SHP77 treated with DMSO at 0.1 percent for 48 hours (cell line): ENCODE results near the gene ATG12.
"Not testable (repeated sequence)": the region's sequence is repeated elsewhere in the genome, so short reads cannot be mapped to it uniquely, and the experiment has no call there.

Source experiments
- DNase-seq: peaks from one replicate; lab custom pipeline; 2025; lab: John Stamatoyannopoulos, UW

The ATG12 gene

DNA sequence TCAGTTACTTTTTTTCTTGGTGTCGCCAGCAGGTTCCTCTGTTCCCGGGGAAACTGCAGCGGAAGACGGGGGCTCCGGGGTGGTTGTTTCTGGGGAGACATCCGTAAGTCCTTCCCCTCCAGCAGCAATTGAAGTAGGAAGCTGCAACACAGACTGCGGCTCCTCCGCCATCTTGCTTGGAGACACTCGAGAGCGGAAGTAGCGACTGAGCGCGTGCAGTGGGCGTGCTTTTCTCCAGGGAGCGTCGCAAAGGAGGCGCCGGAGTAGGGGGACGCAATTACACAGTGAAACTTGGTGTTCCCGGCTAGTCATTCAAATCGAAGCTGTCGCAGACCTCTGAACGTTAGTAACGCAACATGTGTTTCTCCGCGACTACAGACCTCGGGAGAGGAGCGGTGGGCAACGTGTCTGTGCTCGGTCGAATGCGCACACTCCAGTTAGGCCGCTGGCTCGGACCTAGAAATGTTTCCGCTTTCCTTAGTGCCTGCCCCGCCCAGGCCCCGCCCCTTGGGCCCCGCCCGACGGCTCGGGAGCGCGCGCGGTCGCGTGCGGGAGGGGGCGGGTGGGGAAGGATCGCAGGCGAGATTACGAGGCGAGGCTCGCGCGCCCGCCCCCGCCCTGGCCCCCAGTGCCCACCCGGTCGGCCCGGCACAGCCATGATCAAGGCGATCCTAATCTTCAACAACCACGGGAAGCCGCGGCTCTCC is at the start of gene ATG12, which contains the start of gene AP3S1:
TSS of gene ATG12 (minus strand) at position 184 of the 707 bp plus-strand sequence. CDS start at position 171, 13 bp downstream.
TSS of gene AP3S1 (plus strand) at position 554 of the 707 bp plus-strand sequence. CDS start at position 657, 103 bp downstream.
- peak; percentile 80 for DNase-seq

- no peak for DNase-seq
These were observed 46.7 kb upstream of the ATG12 start for GRCh38 chr5:115888027-115888426.

DNA sequence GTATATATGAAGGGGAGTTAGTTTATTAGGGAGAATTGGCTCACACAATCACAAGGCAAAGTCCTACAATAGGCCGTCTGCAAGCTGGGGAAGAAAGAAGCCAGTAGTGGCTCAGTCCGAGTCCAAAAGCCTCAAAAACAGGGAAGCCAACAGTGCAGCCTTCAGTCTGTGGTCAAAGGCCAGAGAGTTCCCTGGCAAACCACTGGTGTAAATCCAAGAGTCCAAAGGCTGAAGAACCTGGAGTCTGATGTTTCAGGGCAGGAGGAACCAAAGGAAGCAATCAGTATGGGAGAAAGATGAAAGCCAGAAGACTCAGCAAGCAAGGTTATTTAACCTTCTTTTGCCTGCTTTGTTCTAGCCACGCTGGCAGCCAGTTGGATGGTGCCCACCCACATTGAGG is 43.8 kb upstream of the ATG12 start:
- DNase-seq = not testable (repeated sequence)

DNA sequence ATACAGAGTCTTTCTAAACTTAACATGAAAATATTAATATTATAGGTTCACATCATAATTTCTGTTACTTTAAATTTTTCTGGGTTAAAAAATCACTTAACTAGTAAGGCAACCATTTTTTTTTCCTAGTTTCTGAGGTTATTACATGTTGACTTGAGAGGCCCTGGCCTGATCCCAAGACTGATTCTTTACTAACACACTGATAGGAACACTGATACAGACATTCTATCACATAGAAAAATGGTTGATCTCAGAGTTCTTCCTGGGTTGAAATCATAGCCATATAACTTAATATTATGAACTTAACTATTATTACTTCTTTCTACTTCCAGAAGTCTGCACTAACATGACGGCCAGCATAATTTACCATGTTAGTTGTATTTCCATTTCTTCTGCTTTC is 43.3 kb upstream of the ATG12 start:
- no peak for DNase-seq

- not testable (repeated sequence) for DNase-seq
These were observed 41.1 kb upstream of the ATG12 start for GRCh38 chr5:115882434-115882833.

- DNase-seq = not testable (repeated sequence)
These were observed 36.0 kb upstream of the ATG12 start for GRCh38 chr5:115877342-115877741.

- DNase-seq = no peak
These were observed 34.1 kb upstream of the ATG12 start for GRCh38 chr5:115875447-115875846.

- no peak for DNase-seq
These were observed 32.0 kb upstream of the ATG12 start for GRCh38 chr5:115873392-115873791.

DNA sequence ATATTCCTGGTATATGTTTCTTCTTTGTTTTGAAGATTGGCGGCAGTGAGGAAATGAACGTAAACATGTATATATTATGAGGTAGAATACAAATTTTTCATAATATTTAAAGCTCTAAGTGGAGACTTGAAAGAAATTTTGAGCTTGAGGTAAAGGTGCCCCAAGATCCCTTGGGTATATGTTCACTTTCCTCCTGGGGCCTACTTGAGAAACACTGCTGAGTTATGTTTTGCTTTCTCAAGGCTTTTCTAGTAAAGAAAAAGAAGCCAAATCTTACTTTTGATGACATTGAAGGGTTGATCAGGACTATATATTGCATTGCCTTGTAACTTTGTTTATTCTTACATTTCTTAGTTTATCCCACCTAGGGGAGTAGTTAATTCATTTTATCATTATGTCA is 31.1 kb upstream of the ATG12 start:
- DNase-seq = no peak

DNA sequence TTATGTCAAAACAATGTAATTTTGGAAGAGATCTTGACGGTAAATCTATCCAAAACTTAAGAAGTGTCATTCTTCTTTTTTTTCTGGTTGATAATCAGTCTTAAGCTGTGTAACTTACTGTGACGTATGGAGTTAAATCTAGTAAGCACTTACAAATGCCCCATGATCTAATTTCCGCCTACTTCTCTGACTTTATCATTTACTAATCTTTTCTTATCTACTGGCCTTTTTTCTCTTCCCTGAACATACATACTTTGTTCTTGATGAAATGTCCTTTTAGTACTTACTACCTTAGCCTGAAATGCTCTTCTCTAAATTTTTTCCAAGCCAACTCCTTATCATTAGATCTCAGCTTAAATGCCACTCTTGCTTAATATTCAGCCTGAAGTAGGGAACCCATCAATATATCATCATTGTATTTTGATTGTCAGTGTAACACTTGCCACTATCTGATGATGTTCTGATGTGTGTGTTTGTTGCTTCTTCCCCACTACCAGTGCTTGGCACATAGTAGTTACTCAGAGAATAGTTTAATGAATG is 28.0 kb upstream of the ATG12 start:
- no peak for DNase-seq

DNA sequence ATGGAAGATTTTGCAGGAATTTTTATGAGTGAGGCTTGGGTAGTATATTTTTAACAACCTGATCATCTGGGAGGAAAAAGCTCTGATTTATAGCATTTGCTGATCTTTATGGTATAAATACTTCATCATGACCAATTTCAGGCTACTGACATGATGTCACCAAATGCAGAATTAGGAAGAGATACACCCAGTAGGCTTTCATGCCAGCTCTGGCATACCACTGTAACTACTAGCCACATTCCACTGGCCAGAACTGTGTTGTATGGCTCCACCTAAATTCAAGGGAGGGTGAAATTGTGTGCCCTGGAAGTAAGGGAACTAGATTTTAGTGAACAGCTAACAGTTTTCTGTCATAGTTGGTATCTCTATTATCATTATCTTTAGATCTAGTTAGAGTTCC is 18.0 kb upstream of the ATG12 start:
- DNase-seq = no peak

GRCh38 chr5:115858396-115858795 is 17.0 kb upstream of the ATG12 start:
- DNase-seq = no peak

DNA sequence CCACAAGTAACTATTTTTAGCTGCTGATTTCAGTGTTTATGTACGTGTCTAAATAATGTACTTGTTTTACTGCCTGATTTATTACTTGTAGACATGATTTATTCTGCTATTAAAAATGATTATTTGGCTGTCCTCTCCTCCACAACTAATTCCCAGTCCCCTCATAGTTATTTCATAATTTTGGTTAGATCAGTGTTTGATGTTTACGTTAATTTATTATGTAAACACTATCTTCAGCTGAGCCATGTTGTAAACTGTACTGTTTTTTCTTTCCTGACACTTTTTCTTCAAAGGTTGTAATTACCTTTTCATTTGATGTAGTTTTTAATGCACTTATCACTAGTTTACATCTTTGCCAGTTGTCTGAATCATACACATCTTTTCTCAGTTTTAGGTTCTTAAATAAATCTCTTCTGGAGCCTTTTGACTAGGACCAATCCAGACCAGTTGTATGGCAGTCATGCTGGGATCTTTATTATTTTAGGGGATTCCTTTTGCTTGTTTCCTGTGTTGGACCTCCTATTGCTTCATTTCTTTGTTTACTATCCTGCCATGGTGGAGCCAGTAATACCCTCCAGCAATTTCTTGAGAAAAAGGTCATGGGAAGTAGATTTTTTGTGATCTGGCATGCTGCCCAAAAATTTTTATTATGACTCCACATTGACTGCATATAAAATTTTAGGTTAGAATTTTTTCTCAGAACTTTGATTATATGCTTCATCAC is 16.4 kb upstream of the ATG12 start:
- no peak for DNase-seq

DNA sequence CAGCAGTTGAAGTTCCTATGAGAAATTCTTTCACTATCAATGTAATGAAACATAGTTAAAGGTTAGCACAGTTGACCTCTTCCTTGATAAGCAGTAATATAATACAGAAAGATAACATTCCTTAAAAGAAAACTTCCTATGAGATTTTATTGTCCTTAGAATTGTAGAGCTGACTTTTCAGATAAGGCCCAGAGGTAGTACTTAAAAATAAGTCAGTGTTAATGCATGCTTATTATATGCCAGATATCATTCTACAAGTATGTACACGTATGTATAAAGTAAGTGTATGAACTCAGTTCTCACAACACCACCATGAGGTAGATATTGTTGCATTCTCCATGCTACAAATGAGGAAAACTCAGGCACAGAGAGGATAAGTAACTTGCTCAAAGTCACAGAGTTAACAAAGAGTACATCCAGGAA is 15.7 kb upstream of the ATG12 start:
- no peak for DNase-seq

DNA sequence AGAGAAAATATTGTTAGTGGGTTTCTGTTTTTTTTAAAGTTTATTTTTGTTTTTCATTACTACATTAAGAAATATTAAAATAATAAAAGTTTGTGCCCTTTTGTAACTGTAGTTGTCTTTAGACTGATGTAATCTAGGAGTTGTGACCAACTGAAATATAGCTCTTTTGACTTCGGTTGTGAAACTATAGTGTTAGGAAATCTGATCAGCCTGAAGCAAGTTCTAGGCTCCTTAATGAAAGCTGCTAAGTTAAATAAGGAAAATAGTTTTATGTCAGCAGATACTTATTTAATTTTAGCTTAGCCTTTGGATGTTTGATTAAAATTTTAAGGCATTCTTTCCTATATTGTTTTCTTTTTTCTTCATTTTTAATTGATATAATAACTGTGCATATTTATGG is 14.6 kb upstream of the ATG12 start:
- no peak for DNase-seq

- DNase-seq = no peak
These were observed 12.8 kb upstream of the ATG12 start for GRCh38 chr5:115854139-115854538.

- no peak for DNase-seq
These were observed 9.5 kb upstream of the ATG12 start for GRCh38 chr5:115850744-115851416.

GRCh38 chr5:115849258-115849798 is 8.0 kb upstream of the ATG12 start:
- no peak for DNase-seq

DNA sequence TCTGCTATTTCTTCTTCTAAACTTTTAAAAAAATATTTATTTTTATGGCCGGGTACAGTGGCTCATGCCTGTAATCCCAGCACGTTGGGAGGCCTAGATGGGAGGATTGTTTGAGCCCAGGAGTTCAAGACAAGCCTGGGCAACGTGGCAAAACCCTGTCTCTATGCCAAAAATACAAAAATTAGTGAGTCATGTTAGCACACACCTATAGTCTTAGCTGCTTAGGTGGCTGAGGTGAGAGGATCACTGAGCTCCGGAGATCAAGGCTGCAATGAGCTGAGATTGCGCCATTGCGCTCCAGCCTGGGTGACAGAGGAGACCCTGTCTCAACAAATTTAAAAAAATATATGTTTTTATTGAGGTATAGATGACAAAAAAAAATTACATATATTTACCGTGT is 5.9 kb upstream of the ATG12 start:
- no peak for DNase-seq

DNA sequence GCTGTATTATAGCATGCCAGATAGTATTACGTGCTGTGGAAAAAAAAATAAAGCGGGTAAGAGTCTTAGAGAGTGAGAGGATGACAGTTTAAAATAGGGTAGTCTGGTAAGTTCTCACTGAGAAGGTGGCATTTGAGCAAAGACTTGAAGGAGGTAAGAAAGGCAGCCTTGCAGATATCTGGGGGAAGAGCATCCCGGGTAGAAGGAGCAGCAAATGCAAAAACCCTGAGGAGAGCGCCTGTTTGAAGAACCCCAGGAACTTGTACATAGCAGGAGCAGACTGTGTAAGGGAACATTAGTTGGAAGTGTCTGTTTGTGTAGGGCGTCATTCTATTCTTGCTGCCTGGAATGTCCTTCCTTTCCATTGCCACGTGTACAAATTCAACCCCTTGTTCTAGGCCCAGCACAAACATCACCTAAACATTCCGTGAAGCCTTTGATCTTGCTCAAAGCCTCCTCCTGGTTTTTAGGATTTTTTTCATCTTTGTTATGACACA is 3.0 kb upstream of the ATG12 start:
- no peak for DNase-seq

- DNase-seq = no peak
These were observed 2.2 kb upstream of the ATG12 start for GRCh38 chr5:115843444-115844130.
